ENCODE data around the gene PEAK3.

DNA sequence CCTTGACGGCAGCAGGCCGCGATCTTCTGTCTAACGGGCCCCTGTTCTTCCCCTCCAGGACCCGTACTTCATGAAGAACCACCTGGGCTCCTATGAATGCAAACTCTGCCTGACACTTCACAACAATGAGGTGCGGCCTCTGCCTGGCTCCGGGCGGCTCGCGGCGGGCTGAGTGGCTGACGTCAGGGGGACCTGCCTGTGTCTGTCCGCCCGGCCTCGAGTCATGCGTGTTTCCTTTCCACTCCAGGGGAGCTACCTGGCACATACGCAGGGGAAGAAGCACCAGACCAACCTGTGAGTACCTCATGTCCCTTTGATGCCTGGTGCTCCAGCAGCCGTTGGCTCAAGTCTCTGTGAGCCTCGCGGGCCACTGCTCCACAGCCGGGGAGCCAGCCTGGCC lies 37.5 kb downstream of the PEAK3 start:
- TF ChIP-seq, protein P1, sequence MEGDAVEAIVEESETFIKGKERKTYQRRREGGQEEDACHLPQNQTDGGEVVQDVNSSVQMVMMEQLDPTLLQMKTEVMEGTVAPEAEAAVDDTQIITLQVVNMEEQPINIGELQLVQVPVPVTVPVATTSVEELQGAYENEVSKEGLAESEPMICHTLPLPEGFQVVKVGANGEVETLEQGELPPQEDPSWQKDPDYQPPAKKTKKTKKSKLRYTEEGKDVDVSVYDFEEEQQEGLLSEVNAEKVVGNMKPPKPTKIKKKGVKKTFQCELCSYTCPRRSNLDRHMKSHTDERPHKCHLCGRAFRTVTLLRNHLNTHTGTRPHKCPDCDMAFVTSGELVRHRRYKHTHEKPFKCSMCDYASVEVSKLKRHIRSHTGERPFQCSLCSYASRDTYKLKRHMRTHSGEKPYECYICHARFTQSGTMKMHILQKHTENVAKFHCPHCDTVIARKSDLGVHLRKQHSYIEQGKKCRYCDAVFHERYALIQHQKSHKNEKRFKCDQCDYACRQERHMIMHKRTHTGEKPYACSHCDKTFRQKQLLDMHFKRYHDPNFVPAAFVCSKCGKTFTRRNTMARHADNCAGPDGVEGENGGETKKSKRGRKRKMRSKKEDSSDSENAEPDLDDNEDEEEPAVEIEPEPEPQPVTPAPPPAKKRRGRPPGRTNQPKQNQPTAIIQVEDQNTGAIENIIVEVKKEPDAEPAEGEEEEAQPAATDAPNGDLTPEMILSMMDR (IDR thresholded peaks at IDR 0.05), result no peak
- no peak for TF ChIP-seq POLR2A (IDR thresholded peaks at IDR 0.05)

Data from thyroid gland (tissue), 4 donors.